Fibroblast of skin of left quadriceps (primary cell): ENCODE data around the gene TMEM17.

ENCODE experiments used
- DNase-seq, 2 experiments: peaks; one replicate each; pipeline ENCODE4 v3.0.0-alpha.2; 2013; ENCODE audit warnings: low read depth in 2 of 2

TMEM17 gene

DNA sequence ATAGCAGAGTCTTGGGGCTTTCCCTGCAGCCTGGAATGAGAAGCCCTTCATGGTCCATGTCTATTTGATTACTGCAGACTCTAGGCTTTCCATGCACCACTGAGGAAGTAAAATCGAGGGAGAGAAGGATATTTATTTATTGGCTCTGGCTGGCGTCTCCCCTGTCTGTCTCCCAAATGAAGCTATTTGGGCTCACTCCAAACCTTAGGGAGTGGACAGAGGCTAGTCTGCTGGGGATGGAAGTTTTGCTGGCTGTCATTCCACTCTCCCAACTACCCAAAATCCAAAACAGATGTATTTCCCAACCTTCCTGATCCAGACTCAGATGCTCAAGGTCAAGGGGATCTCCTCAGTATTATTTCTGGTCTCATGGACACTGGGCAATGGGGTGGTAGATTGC, 33.7 kb downstream of the TMEM17 start:
- DNase-seq: no peak

DNA sequence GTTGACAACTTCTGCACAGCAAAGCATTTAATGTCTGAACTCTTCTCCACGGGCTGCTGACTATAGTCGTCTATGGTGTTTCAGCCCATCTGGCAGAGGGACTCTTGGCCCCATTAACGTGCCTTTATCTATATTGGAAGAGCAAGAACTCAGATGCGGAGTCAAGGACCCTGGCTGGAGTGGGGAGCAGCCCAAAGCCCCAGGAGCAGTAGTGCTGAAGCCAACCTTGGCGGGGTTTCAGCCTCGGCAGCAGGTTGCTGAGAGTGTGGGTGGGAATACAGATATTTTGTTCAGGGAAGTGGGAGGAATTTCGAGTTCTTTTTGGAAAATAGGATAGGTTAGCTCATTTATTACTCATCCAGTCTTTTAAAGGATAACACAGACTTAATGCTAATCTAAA, 34.2 kb downstream of the TMEM17 start:
- DNase-seq: no peak

DNA sequence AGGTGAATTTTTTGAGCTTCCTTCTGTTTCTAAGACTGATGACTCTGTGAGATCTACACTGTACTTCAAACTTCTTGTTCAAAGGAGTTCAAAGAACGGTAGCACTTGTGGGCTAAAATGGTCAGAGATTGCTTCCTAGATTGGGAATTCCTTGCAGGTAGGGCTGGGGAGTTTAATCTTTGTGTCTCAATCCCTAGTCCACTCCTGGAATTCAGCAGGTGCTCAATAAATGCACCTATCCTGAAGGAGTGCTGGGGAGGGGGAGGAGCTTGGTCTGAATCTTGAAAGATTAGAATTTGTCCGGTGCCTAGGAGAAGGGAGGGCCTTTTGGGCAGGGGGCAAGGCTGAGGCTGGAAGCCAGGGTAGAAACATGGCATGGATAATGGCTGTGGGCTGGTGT, 34.6 kb downstream of the TMEM17 start:
- no peak for DNase-seq

DNA sequence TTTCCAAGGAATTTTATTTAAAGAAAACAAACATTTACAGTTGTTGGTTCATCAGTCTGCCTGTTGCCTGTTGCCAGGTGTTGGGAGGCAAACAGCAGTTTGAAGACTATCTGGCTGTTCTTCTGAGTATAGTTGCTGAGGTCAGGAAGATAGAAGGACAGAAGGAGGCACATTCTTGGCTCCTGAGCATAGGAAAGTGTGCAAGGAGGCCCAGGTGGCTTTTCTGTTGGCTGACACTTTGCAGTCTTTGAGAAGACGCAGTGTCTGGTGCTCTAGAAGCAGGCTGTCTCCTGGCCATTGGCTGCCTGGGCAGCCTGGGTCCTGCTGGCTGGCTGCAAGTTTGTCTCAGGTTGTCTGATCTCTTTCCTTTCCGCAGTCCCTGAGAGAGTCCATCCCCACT, 36.4 kb downstream of the TMEM17 start:
- no peak for DNase-seq

DNA sequence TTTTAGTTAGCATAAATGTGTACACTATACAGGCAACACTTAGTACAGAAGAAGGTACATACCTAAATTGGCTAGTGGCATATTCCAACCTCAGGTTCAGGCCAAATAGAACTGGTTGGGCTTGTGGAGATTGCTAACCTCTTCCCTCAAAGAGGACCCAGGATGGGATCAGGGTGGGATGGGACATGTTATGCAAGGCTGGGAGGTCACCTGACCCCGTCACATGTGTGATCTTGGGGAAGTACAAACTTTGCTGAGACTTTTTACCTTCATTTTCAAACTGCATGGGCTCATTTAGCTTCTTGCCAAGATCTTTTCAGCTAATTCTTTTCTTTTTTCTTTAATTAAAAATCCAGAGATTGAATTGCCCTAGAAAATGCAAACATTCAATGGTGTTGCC, 36.9 kb downstream of the TMEM17 start:
- DNase-seq: no peak

DNA sequence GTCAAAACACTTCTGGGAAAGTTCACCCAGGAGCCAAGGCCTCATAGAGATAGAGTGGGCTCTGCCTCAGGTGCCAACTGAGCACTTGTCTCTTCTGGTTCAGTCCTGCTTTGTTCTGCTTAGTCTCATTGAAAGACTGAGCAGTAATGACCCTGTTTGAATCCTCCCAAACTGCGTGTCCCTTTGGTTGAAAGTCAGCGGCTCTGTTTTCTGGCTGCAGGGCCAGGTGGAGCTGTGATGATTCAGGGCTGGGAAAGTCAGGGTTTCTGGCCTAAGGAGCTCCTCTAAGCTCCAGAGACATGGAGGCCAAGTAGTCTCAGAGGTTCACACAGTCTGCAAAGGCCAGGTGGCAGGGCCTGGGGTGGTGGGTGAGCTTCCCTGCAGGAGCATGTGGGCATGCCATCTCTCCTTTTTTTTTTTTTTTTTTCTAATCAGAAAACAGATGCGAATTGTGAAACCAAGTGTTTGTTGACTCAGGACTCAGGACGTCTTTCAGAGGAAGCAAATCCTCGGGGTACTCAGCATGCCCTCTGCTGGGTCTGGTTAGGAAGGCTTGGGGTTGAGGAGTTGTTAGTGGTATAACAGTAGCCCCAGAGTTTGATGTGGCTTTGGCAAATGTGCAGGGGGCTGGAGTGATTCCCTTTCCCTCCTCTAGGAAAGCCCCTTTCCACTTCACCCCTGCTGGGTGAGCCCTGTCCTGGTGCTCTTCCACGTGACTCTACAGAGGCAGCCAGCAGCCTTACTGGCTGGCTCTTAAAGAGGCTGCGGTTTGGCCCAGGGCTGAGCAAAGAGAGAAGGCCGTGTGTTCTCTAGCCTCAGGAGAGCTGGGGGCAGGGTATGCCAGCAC, 38.3 kb downstream of the TMEM17 start:
- DNase-seq: no peak

DNA sequence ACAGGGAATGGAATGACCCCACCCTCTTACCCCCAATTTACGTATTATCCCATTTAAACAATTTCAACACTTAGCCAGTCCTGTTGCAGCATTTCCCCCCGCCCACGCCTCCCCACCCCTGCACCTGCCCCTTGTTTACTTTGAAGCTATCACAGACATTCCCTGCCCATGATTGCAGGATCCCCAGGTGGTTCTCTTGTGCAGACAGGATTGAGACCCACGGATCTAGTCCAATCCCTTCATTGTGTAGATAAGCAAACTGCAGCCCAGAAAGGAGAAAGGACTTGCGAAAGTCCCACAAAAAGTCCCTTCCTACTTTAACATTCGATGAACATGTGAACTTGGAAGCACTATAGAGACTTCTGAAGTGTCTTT, 38.9 kb downstream of the TMEM17 start:
- no peak for DNase-seq

DNA sequence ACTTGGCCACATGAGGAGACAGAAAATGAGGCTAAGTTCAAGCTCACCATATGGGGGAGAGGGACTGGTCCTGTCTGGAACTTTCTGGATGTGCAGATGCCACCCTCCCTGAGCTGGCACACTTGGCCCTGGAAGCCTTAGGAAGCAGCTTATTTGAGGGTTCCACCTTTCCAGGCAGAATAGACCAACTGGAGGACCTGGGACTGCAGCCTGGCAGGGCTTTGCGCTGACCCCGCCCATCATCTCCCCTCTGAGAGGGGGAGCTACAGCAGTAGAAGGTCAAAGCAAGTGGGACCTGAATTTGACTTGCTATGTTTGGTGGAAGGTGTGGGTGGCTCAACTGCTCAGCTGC, 39.5 kb downstream of the TMEM17 start:
- DNase-seq: no peak

DNA sequence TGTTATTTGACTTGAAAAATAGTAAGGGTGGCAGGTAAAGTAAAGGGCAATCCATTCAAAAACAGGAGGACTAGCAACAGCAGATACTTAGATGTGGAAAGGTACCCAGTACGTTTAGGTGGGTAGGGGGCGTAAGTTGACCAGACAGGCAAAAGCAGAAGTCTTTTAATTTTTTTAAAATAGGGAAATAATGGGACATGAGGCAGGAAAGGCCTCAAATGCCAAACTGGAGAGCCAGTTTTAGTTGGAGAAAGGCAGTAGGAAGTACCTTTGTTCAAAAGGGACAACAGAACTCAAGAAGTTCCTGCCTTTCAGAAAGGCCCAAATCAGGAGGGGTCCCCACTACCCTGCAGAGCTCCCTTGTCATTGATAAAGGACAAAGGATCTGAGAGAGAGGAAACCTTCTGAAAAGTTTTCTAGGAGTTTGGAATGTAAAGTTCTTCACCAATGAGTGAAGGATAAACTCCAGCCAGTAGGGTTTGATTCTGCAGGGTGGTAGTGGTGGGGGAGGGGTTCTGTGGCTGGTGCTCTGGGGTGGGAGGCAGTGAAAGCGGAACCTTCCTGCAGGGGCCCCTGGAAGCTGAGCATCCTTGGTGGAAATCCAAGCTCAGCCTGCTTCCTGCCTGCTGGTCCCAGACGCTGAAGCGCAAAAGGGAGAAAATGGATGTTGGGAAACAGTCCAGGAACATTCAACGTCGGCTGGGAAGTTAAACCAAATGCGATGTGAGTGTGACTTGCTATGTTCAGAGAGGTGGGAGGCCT, 40.1 kb downstream of the TMEM17 start:
- DNase-seq: no peak

DNA sequence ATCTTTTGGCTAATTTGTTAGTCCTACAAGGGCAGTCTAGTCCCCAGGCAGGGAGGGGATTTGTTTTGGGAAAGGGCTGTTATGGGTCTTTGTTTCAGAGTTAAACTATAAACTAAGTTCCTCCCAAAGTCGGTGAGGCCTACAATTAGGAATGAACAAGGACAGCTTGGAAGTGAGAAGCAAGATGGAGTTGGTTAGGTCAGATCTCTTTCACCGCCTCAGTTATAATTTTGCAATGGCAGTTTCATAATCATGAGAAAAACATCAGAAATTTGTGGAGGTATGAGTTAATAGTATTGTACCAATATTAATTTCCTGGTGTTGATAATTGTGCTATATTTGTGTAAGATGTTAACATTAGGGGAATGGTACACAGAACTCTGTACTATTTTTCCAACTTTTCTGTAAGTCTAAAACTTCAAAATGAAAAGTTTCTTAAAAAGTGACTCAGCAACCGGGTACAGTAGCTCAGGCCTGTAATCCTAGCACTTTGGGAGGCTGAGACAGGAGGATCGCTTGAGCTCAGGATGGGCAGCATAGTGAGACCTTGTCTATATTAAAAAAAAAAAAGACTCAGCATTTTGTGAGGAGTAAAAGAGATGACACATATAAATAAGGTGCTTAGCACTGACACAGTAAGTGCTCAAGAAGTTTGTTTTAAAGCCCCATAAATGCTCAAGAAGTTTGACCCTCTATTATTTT, 40.8 kb downstream of the TMEM17 start:
- no peak for DNase-seq

DNA sequence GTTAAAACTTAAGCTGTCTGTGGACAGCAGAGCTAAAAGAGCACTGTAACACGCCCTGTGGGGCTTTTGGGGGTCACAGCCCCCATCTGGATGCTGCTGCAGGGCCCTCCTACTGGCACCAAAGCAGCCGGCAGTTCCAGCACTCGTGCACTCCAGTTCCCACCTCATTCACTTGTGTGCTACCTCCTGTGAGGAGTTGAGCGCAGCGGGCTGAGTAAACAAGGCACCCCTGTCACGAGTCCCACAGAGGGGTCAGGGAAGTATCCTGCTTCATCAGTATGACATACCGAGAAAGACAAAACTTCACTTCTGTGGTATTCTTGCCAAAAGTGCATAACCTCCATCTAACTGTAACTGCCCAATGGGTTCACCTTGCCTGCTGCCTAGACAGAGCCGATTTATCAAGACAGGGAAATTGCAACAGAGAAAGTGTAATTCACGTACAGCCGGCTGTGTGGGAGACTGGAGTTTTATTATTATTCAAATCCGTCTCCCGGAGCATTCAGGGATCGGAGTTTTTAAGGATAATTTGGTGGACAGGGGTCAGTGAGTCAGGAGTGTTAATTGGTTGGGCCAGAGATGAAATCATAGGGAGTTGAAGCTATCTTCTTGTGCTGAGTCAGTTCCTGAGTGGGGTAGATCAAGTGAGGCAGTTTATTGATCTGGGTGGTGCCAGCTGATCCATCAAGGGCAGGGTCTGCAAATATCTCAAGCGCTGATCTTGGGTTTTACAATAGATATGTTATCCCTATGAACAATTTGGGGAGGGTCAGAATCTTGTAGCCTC, 41.6 kb downstream of the TMEM17 start:
- no peak for DNase-seq

DNA sequence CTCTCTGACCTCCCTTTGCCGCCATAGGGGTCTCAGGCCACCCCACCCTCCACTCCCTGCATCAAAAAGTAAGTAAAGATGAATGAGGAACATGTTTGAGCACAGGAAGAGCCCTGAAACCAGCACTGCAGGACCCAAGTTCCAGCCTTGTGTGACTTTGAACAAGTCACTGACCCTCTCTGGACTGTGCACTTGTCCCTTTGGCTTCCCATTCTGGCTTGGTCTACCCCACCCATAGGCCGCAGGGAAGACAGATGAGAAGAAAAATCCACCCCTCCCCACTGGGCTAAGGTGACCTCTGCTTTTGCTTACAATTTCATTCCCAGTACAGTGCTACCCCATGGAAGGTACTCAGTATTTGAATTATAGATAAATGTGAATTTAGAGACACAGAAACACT, 43.8 kb downstream of the TMEM17 start:
- no peak for DNase-seq

DNA sequence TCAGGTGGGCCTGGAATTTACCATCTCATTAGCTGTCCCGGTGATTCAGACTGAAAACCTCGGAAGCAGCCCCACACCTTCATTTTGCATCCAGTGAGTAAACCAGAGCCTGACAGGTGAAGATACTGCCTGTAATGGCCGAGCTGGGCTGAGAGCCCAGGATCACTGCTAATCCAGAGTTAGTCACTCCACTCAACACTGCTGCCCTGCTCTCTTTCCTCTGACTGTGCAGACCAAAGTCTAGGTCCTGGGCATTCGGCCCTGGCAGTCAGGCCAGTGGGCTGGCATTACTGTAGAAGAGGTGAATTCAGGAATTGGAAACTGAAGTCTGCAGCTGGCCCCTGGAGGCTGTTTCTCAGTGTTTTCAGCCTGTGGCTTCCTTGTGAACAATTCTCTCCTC, 44.3 kb downstream of the TMEM17 start:
- DNase-seq: no peak

DNA sequence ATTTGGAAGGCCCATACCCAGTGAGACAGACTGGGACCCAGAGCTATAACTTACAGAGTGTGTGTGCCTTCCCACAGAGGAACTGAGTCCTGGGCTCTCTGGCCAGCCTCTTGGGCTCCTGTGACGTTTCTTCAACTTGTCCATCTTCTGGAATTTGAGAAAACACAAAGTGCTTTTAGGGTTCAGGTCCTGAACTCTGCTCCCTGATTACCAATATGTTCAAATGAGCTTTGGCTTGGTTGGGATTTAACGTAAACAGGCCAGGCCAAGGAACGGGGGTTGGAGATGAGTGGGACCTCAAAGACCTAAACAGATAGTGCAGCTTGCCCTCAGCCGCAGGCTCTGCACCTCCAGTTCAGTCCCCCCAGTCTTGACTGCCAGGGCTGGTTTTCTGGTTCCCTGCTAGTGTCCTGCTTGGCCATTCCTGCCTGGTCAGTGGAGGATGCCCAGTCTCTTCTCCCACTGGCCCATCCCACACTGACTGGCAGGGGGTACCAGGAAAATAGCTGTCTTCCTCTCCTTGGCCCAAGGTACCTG, 44.9 kb downstream of the TMEM17 start:
- no peak for DNase-seq

DNA sequence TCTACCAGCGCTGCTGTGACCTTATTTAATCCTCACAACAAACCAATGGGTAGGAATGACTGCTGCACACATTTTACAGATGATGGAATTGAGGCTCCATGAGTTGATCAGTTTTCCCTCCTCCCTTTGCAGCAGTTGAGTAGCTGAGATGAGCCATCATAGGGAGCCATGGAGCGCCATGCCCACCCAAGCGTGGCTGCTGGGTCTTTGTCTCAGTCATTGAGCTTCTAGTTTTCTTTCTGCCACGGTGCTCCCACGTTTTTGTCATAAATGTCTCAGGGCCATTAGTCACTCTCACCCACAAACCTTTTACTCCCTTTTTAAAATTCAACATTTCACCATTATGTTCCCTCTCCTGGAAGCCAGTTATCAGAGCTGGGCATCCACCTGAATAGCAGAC, 45.8 kb downstream of the TMEM17 start:
- DNase-seq: no peak

DNA sequence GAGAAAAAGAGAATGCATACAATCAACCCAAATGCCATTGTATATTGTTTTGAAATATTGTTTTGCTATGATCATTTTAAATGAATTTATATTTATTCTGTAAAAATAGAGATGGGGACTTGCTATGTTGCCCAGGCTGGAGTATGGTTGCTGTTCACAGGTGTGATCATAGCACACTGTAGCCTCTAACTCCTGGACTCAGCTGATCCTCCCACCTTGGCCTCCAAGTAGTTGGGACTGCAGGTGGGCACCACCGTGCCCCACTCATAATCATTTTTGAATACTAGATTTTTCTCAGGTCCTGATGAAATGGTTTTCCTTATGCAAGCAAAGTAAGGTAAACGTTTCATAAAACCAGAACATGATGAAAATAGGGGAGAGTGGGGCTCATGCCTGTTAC, 46.3 kb downstream of the TMEM17 start:
- no peak for DNase-seq

DNA sequence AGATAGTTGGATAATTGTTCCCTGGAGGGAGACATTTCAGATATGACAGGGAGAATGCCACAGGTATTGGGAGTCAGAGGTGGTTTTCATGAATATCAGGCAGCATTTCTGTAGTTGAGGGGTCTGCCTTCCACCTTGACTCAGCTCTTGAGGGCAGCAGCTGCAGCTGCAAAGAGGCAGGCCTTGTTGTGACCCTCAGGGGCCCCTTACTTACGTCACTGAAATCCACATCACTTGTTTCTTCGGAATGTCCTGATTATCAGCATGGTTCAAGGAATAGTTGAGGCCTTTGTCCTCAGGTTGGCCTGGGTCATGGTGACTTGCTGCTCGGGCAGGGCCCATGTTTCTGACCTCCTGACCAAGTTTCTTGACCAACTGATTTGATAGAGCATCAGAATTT, 46.9 kb downstream of the TMEM17 start:
- DNase-seq: no peak

DNA sequence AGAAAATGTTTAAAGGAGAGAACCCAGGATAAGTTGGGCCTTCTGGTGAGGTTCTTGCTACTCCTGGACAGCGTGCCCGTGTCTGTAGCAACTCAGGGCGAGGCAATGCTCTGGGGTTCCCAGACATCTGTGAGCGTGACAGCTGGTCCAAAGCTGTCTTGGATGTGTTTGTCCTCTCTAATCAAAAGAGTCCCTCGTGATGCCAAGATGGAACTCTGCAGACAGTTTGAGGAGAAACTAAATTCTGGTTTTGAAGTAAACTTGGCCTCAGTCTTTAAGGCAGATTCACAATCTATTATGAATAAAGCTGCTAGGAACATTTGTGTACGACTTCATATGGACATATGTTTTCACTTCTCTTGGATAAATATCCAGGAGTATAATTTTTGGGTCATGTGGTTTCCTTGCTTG, 47.3 kb downstream of the TMEM17 start:
- DNase-seq: peak in 1 of 2 experiments; percentile 31

DNA sequence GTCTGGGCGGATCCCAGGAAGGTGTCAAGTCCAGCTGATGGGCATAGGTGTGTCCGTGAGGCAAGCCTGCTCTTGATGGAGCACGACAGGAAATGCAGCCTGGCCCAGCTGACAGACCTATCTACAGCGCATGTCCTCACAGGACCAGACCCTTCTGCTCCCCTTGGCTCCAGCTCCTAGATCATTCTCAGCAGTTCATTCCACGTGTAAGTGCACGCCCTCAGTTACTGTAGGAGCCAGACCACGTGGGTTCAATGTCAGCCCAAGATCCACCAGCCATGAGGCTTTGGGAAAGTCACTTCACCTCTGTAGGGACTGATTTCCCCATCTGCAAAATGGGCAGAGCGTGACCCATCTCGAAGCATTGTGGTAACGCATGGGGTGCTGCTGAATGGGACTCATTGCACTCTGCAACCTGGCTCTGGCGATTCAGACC, 47.8 kb downstream of the TMEM17 start:
- no peak for DNase-seq

DNA sequence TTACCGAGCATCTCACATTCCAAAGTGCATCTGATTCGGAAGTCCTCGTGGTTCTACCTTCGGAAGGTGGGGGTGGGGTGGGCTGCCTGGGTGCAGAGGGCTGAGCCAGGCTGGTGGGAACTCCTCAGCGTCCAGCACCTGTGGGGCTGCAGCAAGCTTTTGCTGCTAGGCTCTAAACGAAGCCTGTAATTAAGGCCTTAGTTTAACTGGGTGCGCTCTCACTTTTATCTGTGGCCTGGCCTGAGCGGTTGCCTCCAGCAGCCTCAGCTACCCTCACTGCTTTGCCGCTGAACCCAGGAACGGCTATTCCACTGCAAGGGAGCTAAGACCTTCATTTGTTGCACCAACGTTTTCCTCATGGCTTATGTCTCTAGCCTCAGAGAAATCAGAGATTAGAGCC, 48.4 kb downstream of the TMEM17 start:
- no peak for DNase-seq

DNA sequence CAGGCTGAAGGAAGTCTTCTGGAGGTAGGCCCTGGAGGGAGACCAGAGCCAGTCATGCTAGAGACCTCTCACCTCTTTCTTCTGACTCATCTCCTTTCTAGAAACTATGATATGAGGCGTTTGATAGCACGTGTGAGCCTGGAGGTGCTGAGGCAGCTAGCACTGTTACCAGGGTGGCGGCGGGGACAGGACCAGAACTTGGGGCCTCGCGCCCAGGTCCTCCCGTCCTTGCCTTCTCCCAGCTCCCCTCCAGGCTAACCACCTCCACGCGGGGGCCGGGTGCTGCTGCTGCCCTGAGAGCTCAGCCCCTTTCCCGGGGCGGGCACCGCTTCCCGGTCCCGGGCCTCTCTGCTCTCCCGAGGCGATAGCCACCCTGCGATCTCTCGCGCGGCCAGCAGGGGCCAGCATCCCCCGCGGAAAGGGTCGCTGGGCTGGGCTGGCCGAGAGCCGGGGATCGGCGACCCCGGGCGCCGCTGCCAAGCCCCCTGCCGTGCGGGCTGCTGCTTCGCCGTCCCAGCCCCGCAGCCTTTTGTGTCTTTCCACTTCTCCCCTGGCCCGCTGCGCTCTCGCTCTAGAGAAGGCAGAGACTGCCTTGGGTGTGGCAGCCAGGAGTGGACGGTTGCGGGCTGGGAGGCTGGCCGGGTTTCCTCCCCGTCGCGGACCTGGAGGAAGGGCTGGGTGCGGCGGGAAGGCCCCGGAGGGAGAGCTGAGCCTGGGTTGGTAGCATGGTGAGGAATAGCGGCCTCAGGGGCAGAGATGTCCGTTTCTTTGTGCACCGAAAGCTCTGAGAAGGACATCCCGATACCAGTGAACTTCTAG, 49.1 kb downstream of the TMEM17 start:
- DNase-seq: peak in 1 of 2 experiments; percentile 37
